ENCODE data around the gene RPS4Y1.

The RPS4Y1 gene

GRCh38 chrY:2860511-2860910 lies 19.1 kb downstream of the RPS4Y1 start:
- no peaks in the 10 kb centered on the region for H3K9me3 ChIP-seq (ENCODE audit: insufficient read depth, low read length)
- H3F3A ChIP-seq (ENCODE audit: insufficient read depth), result no peaks in the 10 kb centered on the region
- no peaks in the 10 kb centered on the region for H3K27me3 ChIP-seq (ENCODE audit: low read length)
- H2AFZ ChIP-seq (ENCODE audit: low read depth, low read length, severe bottlenecking), result no peak overlapping the region
- no peaks in the 10 kb centered on the region for H4K20me1 ChIP-seq (ENCODE audit: low read depth, low read length)
- TF ChIP-seq CTCF (IDR thresholded peaks at IDR 0.05; ENCODE audit: insufficient read depth, low read length, poor library complexity, severe bottlenecking) (no peak), EZH2phosphoT487 (conservative IDR thresholded peaks at IDR 0.05; ENCODE audit: low read length) (no peak)
- no peaks in the 10 kb centered on the region for H3K9me2 ChIP-seq (replicated peaks; ENCODE audit: insufficient read depth, low read length)
- H3K4me2 ChIP-seq (ENCODE audit: low read depth, low read length, poor library complexity, severe bottlenecking), result no peak overlapping the region
- H3K4me3 ChIP-seq (ENCODE audit: insufficient read depth, low read length, poor library complexity, severe bottlenecking), result no peak overlapping the region
- no peak overlapping the region for H3K27ac ChIP-seq (ENCODE audit: low read depth, low read length)
- no peaks in the 10 kb centered on the region for H3K36me3 ChIP-seq (ENCODE audit: low read length)
- no peak overlapping the region for H3K9ac ChIP-seq (ENCODE audit: low read length)
- H3K79me2 ChIP-seq (ENCODE audit: insufficient read depth, low read length), result no peaks in the 10 kb centered on the region

- no peak overlapping the region for H3K9ac ChIP-seq (ENCODE audit: low read length)
- no peaks in the 10 kb centered on the region for H3K79me2 ChIP-seq (ENCODE audit: insufficient read depth, low read length)
- no peaks in the 10 kb centered on the region for H3K9me3 ChIP-seq (ENCODE audit: insufficient read depth, low read length)
- no peaks in the 10 kb centered on the region for H3K27me3 ChIP-seq (ENCODE audit: low read length)
- no peaks in the 10 kb centered on the region for H3F3A ChIP-seq (ENCODE audit: insufficient read depth)
- no peaks in the 10 kb centered on the region for H3K36me3 ChIP-seq (ENCODE audit: low read length)
- H3K27ac ChIP-seq (ENCODE audit: low read depth, low read length), result no peak overlapping the region
- no peak overlapping the region for H3K4me3 ChIP-seq (ENCODE audit: insufficient read depth, low read length, poor library complexity, severe bottlenecking)
- H2AFZ ChIP-seq (ENCODE audit: low read depth, low read length, severe bottlenecking), result no peak overlapping the region
- TF ChIP-seq EZH2phosphoT487 (conservative IDR thresholded peaks at IDR 0.05; ENCODE audit: low read length), result no peak
- TF ChIP-seq CTCF (IDR thresholded peaks at IDR 0.05; ENCODE audit: insufficient read depth, low read length, poor library complexity, severe bottlenecking), result no peak
- H3K9me2 ChIP-seq (replicated peaks; ENCODE audit: insufficient read depth, low read length), result no peaks in the 10 kb centered on the region
- H4K20me1 ChIP-seq (ENCODE audit: low read depth, low read length), result no peaks in the 10 kb centered on the region
- no peak overlapping the region for H3K4me2 ChIP-seq (ENCODE audit: low read depth, low read length, poor library complexity, severe bottlenecking)
These were observed 25.2 kb downstream of the RPS4Y1 start for GRCh38 chrY:2866581-2866980.

GRCh38 chrY:2867469-2867868 lies 26.1 kb downstream of the RPS4Y1 start:
- Histone ChIP-seq H3K4me3 (ENCODE audit: insufficient read depth, low read length, poor library complexity, severe bottlenecking) (no peak overlapping the region), H4K20me1 (ENCODE audit: low read depth, low read length) (no peaks in the 10 kb centered on the region), H3K4me2 (ENCODE audit: low read depth, low read length, poor library complexity, severe bottlenecking) (no peak overlapping the region), H3K79me2 (ENCODE audit: insufficient read depth, low read length) (no peaks in the 10 kb centered on the region), H3K9me2 (replicated peaks; ENCODE audit: insufficient read depth, low read length) (no peaks in the 10 kb centered on the region), H3K9ac (ENCODE audit: low read length) (no peak overlapping the region), H3K27ac (ENCODE audit: low read depth, low read length) (no peak overlapping the region), H3F3A (ENCODE audit: insufficient read depth) (no peaks in the 10 kb centered on the region), H3K27me3 (ENCODE audit: low read length) (no peaks in the 10 kb centered on the region), H2AFZ (ENCODE audit: low read depth, low read length, severe bottlenecking) (no peak overlapping the region), H3K36me3 (ENCODE audit: low read length) (no peaks in the 10 kb centered on the region), H3K9me3 (ENCODE audit: insufficient read depth, low read length) (no peaks in the 10 kb centered on the region)
- TF ChIP-seq EZH2phosphoT487 (conservative IDR thresholded peaks at IDR 0.05; ENCODE audit: low read length) (no peak), CTCF (IDR thresholded peaks at IDR 0.05; ENCODE audit: insufficient read depth, low read length, poor library complexity, severe bottlenecking) (no peak)
